GM12872 (cell line): ENCODE measurements around the gene ESRRA.

Experiments used
- CTCF ChIP-seq: IDR thresholded peaks from 3 replicates; pipeline ENCODE4 v1.5.1; 2011; ENCODE audit warnings: low read depth, mild to moderate bottlenecking, low read length, moderate library complexity; ENCODE audit not compliant: insufficient read depth

ESRRA gene

GRCh38 chr11:64296830-64297698 lies 8.3 kb upstream of the ESRRA start:
- no peak for TF ChIP-seq CTCF

GRCh38 chr11:64297699-64298358 lies 7.5 kb upstream of the ESRRA start:
- TF ChIP-seq CTCF: no peak

- no peak for TF ChIP-seq CTCF
Observed at GRCh38 chr11:64298966-64299846, 6.1 kb upstream of the ESRRA start.

GRCh38 chr11:64299847-64300648 lies 5.3 kb upstream of the ESRRA start, which contains the start of gene CATSPERZ:
Gene CATSPERZ, plus strand, starts transcription at chr11:64300358. Its CDS starts 53 bp downstream, at chr11:64300411.
- TF ChIP-seq CTCF: no peak

- no peak for TF ChIP-seq CTCF
Observed at GRCh38 chr11:64303109-64304031, 2.0 kb upstream of the ESRRA start.

GRCh38 chr11:64304032-64304315 lies 1.4 kb upstream of the ESRRA start:
- no peak for TF ChIP-seq CTCF
